ENCODE data around the gene ATP5F1A.
"Not testable (repeated sequence)": the region's sequence is repeated elsewhere in the genome, so short reads cannot be mapped to it uniquely, and the experiment has no call there.

Gene ATP5F1A

GRCh38 chr18:46072959-46073358, 25.1 kb downstream of the ATP5F1A start:
- DNase-seq: no peak

GRCh38 chr18:46072376-46072867, 25.7 kb downstream of the ATP5F1A start:
- no peak for DNase-seq

GRCh38 chr18:46071653-46072375, 26.3 kb downstream of the ATP5F1A start, which contains the start of gene PSTPIP2:
Gene PSTPIP2, minus strand, starts transcription at chr18:46072260. Its CDS starts 72 bp downstream, at chr18:46072188.
- peak; percentile 54 for DNase-seq

GRCh38 chr18:46070815-46071652, 27.1 kb downstream of the ATP5F1A start:
- DNase-seq: no peak

GRCh38 chr18:46070232-46070631, 27.9 kb downstream of the ATP5F1A start:
- DNase-seq: no peak

- no peak for DNase-seq
Observed at GRCh38 chr18:46069524-46069923, 28.6 kb downstream of the ATP5F1A start.

GRCh38 chr18:46068763-46069162, 29.3 kb downstream of the ATP5F1A start:
- no peak for DNase-seq

- no peak for DNase-seq
Observed at GRCh38 chr18:46067438-46068007, 30.6 kb downstream of the ATP5F1A start.

- DNase-seq: no peak
Observed at GRCh38 chr18:46062781-46063180, 35.3 kb downstream of the ATP5F1A start.

GRCh38 chr18:46061796-46062195, 36.3 kb downstream of the ATP5F1A start:
- no peak for DNase-seq

GRCh38 chr18:46061387-46061786, 36.7 kb downstream of the ATP5F1A start:
- no peak for DNase-seq

- DNase-seq: no peak
Observed at GRCh38 chr18:46060359-46060841, 37.7 kb downstream of the ATP5F1A start.

GRCh38 chr18:46055838-46056230, 42.3 kb downstream of the ATP5F1A start:
- no peak for DNase-seq

GRCh38 chr18:46054956-46055837, 42.9 kb downstream of the ATP5F1A start:
- DNase-seq: no peak

GRCh38 chr18:46053368-46054095, 44.6 kb downstream of the ATP5F1A start:
- no peak for DNase-seq

- no peak for DNase-seq
Observed at GRCh38 chr18:46051731-46052461, 46.2 kb downstream of the ATP5F1A start.

GRCh38 chr18:46050268-46050667, 47.8 kb downstream of the ATP5F1A start:
- no peak for DNase-seq

GRCh38 chr18:46048641-46049040, 49.5 kb downstream of the ATP5F1A start:
- no peak for DNase-seq

GRCh38 chr18:46047369-46047768, 50.7 kb downstream of the ATP5F1A start:
- DNase-seq: not testable (repeated sequence)

- no peak for DNase-seq
Observed at GRCh38 chr18:46046688-46047087, 51.4 kb downstream of the ATP5F1A start.

GRCh38 chr18:46046126-46046525, 52.0 kb downstream of the ATP5F1A start:
- no peak for DNase-seq

Data from NCI-H82 (cell line).